ENCODE results near the gene RUBCNL.

Gene RUBCNL

GRCh38 chr13:46304546-46304945 lies 82.5 kb downstream of the RUBCNL start:
- H3K36me3 ChIP-seq (ENCODE audit: control insufficient read depth, low read length) = no peaks in the 10 kb centered on the region
- H3K4me2 ChIP-seq (ENCODE audit: low read length) = no peak overlapping the region
- no peaks in the 10 kb centered on the region for H3K4me1 ChIP-seq (ENCODE audit: control insufficient read depth, low read length)
- no peaks in the 10 kb centered on the region for H3F3A ChIP-seq (ENCODE audit: control insufficient read depth, insufficient read depth)
- TF ChIP-seq CTCF (IDR thresholded peaks at IDR 0.05; ENCODE audit: low read depth, low read length, poor library complexity, severe bottlenecking) = no peak
- no peak for TF ChIP-seq EZH2phosphoT487 (IDR thresholded peaks at IDR 0.05; ENCODE audit: borderline replicate concordance, low read length)
- no peaks in the 10 kb centered on the region for H3K9me2 ChIP-seq (replicated peaks; ENCODE audit: control insufficient read depth, low read length)
- 0 out of 2 replicates have a peak, but pooled peaks cover 4% of the 10 kb centered on the region for H3K27me3 ChIP-seq (ENCODE audit: control insufficient read depth, low read length)
- H3K79me2 ChIP-seq (ENCODE audit: control insufficient read depth, low read length) = no peaks in the 10 kb centered on the region
- no peak overlapping the region for H3K27ac ChIP-seq (ENCODE audit: low read depth, low read length)
- no peaks in the 10 kb centered on the region; the same call in 1 of the 2 replicates for H3K9me3 ChIP-seq (ENCODE audit: control insufficient read depth, insufficient read depth, low read length)
- no peak overlapping the region for H3K4me3 ChIP-seq (ENCODE audit: low read length)
- no peaks in the 10 kb centered on the region for H4K20me1 ChIP-seq (ENCODE audit: control insufficient read depth, insufficient read depth, low read depth, low read length)

GRCh38 chr13:46303742-46304385 lies 83.2 kb downstream of the RUBCNL start:
- Histone ChIP-seq H3K27me3 (ENCODE audit: control insufficient read depth, low read length) (0 out of 2 replicates have a peak, but pooled peaks cover 4% of the 10 kb centered on the region), H4K20me1 (ENCODE audit: control insufficient read depth, insufficient read depth, low read depth, low read length) (no peaks in the 10 kb centered on the region), H3K79me2 (ENCODE audit: control insufficient read depth, low read length) (no peaks in the 10 kb centered on the region), H3K36me3 (ENCODE audit: control insufficient read depth, low read length) (no peaks in the 10 kb centered on the region), H3F3A (ENCODE audit: control insufficient read depth, insufficient read depth) (no peaks in the 10 kb centered on the region), H3K4me1 (ENCODE audit: control insufficient read depth, low read length) (no peaks in the 10 kb centered on the region), H3K27ac (ENCODE audit: low read depth, low read length) (no peak overlapping the region), H3K4me3 (ENCODE audit: low read length) (no peak overlapping the region), H3K9me2 (replicated peaks; ENCODE audit: control insufficient read depth, low read length) (no peaks in the 10 kb centered on the region), H3K9me3 (ENCODE audit: control insufficient read depth, insufficient read depth, low read length) (no peaks in the 10 kb centered on the region), H3K4me2 (ENCODE audit: low read length) (no peak overlapping the region)
- TF ChIP-seq CTCF (IDR thresholded peaks at IDR 0.05; ENCODE audit: low read depth, low read length, poor library complexity, severe bottlenecking) (no peak), EZH2phosphoT487 (IDR thresholded peaks at IDR 0.05; ENCODE audit: borderline replicate concordance, low read length) (no peak)

GRCh38 chr13:46297361-46297811 lies 89.7 kb downstream of the RUBCNL start:
- Histone ChIP-seq H3K9me3 (ENCODE audit: control insufficient read depth, insufficient read depth, low read length) (no peaks in the 10 kb centered on the region), H3K4me1 (ENCODE audit: control insufficient read depth, low read length) (peaks cover 17% of the 10 kb centered on the region), H3K36me3 (ENCODE audit: control insufficient read depth, low read length) (no peaks in the 10 kb centered on the region), H3K4me3 (ENCODE audit: low read length) (no peak overlapping the region), H3K4me2 (ENCODE audit: low read length) (no peak overlapping the region), H3F3A (ENCODE audit: control insufficient read depth, insufficient read depth) (no peaks in the 10 kb centered on the region), H4K20me1 (ENCODE audit: control insufficient read depth, insufficient read depth, low read depth, low read length) (no peaks in the 10 kb centered on the region), H3K79me2 (ENCODE audit: control insufficient read depth, low read length) (no peaks in the 10 kb centered on the region), H3K9me2 (replicated peaks; ENCODE audit: control insufficient read depth, low read length) (no peaks in the 10 kb centered on the region), H3K27ac (ENCODE audit: low read depth, low read length) (no peak overlapping the region), H3K27me3 (ENCODE audit: control insufficient read depth, low read length) (no peaks in the 10 kb centered on the region)
- TF ChIP-seq CTCF (IDR thresholded peaks at IDR 0.05; ENCODE audit: low read depth, low read length, poor library complexity, severe bottlenecking) = no peak
- no peak for TF ChIP-seq EZH2phosphoT487 (IDR thresholded peaks at IDR 0.05; ENCODE audit: borderline replicate concordance, low read length)
